Prostate gland (tissue), 2 donors: ENCODE measurements around the gene ATP6AP1. TPM values are rescaled to one million over a fixed set of nuclear protein-coding genes. Genes with fewer than 3 reads are reported as not detected.
A peak's percentile ranks its signal among the peaks of the same experiment; 100 is the strongest.
"Not testable (repeated sequence)": the region's sequence is repeated elsewhere in the genome, so short reads cannot be mapped to it uniquely, and the experiment has no call there.

Source experiments
- DNase-seq: peaks from one replicate; pipeline ENCODE4 v3.0.0-alpha.2; 2019; ENCODE audit warnings: low spot score
- H3K27ac ChIP-seq, 2 donors: fragments of 200-600 bp; sonication (generic); 2 replicates each; pipeline ENCODE4 v1.5.1; 2017 to 2019
- H3K27me3 ChIP-seq: fragments of 200-600 bp; sonication (generic); replicated peaks from 2 replicates; pipeline ENCODE4 v1.5.1; 2019; ENCODE audit not compliant: insufficient read depth
- H3K36me3 ChIP-seq, 2 donors: fragments of 200-600 bp; sonication (generic); 1 replicate in 1 of 2; 2 replicates in 1 of 2; pipeline versions ENCODE4 v1.5.1 to v1.8.1; 2017 to 2019
- H3K4me1 ChIP-seq: fragments of 200-600 bp; sonication (generic); replicated peaks from 2 replicates; pipeline ENCODE4 v1.5.1; 2019
- H3K4me3 ChIP-seq, 2 donors: fragments of 200-600 bp; sonication (generic); 2 replicates each; pipeline ENCODE4 v1.5.1; 2017 to 2019
- H3K9me3 ChIP-seq: fragments of 200-600 bp; sonication (generic); 2 replicates; pipeline ENCODE4 v1.5.1; 2017
- POLR2A ChIP-seq: fragments of 450-650 bp; IDR thresholded peaks from one replicate; pipeline ENCODE4 v1.6.1; 2016; ENCODE audit warnings: antibody characterized with exemption, mild to moderate bottlenecking
- POLR2AphosphoS5 ChIP-seq: sonication (generic); formaldehyde crosslinking; IDR thresholded peaks from one replicate; pipeline ENCODE4 v1.6.1; 2017; ENCODE audit warnings: antibody characterized with exemption
- WGBS: methylation state at CpG from one replicate; pipeline ENCODE4 v1.1.5; 2018; 5-methylcytosine and 5-hydroxymethylcytosine counted together
- intact Hi-C: fragments of 100-400 bp; cut with DNase I; formaldehyde crosslinking; loops from one replicate; pipeline ENCODE4 v1.14.2; 2022
- total RNA-seq, 2 donors: library from RNA; depleted of rRNA; stranded (reverse); fragments of >200 nt; gene quantifications; one replicate each; pipeline ENCODE4 v1.1.0, GENCODE V29; 2016
- TF ChIP-seq, protein P1 (sequence below), 4 experiments: fragments of 200-600 bp in 2 of 4; fragments of 450-650 bp in 2 of 4; sonication (generic) in 2 of 4; IDR thresholded peaks; 1 replicate in 3 of 4; 2 replicates in 1 of 4; pipeline ENCODE4 v1.5.1; 2016 to 2019; ENCODE audit warnings: antibody characterized with exemption in 4 of 4, mild to moderate bottlenecking in 2 of 4, moderate library complexity in 2 of 4

ATP6AP1 gene
- total RNA-seq, 2 donors from 2014 or later: 110 to 149 TPM

- Histone ChIP-seq H3K9me3 (no peaks in the 10 kb centered on the region), H3K27ac (peak within 1 kb of the TSS; percentile 95 to 96), H3K4me1 (no peaks in the 10 kb centered on the region), H3K36me3 (no peaks in the 10 kb centered on the region), H3K27me3 (no peaks in the 10 kb centered on the region), H3K4me3 (peak within 1 kb of the TSS; percentile 56 to 62)
- TF ChIP-seq POLR2AphosphoS5: peak; percentile 94
- peak; percentile 81 for TF ChIP-seq POLR2A
- TF ChIP-seq, protein P1, sequence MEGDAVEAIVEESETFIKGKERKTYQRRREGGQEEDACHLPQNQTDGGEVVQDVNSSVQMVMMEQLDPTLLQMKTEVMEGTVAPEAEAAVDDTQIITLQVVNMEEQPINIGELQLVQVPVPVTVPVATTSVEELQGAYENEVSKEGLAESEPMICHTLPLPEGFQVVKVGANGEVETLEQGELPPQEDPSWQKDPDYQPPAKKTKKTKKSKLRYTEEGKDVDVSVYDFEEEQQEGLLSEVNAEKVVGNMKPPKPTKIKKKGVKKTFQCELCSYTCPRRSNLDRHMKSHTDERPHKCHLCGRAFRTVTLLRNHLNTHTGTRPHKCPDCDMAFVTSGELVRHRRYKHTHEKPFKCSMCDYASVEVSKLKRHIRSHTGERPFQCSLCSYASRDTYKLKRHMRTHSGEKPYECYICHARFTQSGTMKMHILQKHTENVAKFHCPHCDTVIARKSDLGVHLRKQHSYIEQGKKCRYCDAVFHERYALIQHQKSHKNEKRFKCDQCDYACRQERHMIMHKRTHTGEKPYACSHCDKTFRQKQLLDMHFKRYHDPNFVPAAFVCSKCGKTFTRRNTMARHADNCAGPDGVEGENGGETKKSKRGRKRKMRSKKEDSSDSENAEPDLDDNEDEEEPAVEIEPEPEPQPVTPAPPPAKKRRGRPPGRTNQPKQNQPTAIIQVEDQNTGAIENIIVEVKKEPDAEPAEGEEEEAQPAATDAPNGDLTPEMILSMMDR (IDR thresholded peaks at IDR 0.05): peak in 1 of 4 experiments; percentile 25
- WGBS: under 1% methylated on average over 44 of the region's 69 CpGs
- DNase-seq: peak; percentile 92
- intact Hi-C loops: loop anchor here (5.0 kb wide), 1 partner anchor 134 kb away; no protein-coding TSS in a partner anchor
These were observed 30.4 kb upstream of the ATP6AP1 start, which contains the start of gene RPL10 for GRCh38 chrX:154397888-154398667. TSS of gene RPL10 (plus strand) at chrX:154398377. CDS start at chrX:154398520, 143 bp downstream.

DNA sequence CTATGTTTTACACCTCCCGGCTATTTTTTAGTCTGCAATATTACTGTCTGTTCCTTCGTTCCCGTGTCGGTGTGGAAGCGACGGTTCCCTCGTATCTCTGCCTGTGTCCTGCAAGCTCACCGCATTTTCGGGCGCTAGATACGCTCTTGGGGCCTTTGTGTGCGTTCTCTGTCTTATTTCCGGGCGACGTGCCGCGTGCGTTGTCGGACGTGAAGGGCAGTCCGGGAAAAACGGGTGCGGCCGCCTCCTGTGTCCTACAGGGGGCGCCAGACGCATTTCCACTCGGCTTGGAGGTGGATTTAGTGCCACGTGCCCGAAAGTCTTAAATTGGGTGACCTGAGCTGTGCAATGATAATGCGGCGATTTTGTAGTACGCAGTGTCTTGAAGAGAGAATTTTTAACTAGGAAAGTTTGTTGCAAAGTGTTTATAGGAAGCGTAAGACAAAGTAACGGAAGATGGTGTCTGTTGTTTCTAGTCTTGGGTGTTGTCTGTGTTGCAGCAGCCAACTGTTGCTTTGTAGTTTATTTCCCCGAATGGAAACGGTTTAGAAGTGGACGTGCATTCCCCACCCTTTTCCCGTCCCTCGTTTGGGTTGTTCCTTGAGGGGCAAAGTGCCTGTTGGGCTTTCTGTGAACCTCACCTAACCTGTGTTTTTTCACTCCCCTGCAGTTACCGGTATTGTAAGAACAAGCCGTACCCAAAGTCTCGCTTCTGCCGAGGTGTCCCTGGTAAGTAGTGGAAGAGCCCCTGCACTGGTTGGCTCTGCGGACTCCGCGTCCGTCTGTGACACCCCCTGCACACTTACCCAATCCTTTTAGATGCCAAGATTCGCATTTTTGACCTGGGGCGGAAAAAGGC is 29.6 kb upstream of the ATP6AP1 start:
- Histone ChIP-seq H3K4me3 (peak overlapping the region; percentile 56 to 62), H3K27me3 (no peaks in the 10 kb centered on the region), H3K9me3 (no peaks in the 10 kb centered on the region), H3K4me1 (no peaks in the 10 kb centered on the region), H3K27ac (peak overlapping the region; percentile 95 to 96), H3K36me3 (no peaks in the 10 kb centered on the region)
- peak; percentile 82 for DNase-seq
- intact Hi-C loops: loop anchor here (5.0 kb wide), 1 partner anchor 133 kb away; no protein-coding TSS in a partner anchor
- under 1% methylated on average over 49 of the region's 49 CpGs for WGBS
- TF ChIP-seq POLR2AphosphoS5 (peak; percentile 59), POLR2A (no peak)
- TF ChIP-seq, protein P1 (IDR thresholded peaks at IDR 0.05): peak; percentile 69 to 91 (median 87)

DNA sequence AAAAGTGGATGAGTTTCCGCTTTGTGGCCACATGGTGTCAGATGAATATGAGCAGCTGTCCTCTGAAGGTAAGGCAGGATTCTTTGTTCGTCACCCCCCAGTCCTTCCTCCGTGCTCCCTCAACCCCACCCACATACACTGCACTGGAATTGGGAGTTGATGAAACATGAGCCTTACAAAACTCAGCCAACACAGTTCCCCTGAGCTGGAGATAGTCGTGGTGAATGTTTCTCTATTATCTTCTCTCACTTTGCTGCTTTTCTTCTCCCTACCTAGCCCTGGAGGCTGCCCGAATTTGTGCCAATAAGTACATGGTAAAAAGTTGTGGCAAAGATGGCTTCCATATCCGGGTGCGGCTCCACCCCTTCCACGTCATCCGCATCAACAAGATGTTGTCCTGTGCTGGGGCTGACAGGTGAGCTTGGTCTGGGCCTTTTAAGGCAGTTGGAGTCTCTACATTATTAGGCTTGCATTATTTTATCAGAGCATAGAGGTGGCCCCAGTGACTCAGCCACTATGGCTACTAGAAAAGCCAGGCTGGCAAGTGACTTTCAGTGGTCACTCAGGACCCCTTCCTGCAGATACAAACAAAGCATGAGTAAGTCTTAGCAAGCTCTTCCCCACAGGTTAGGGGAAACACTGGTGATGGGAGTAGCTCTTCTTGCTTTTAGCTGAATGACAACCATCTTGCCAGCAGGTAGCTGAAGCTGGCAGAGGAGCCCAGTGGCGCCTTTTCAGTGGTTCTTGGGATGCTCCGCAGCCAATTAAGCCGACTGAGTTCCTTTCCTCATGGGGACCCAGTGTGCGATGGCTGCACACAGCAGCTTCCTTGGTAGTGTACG is 28.7 kb upstream of the ATP6AP1 start:
- Histone ChIP-seq H3K4me1 (no peaks in the 10 kb centered on the region), H3K9me3 (no peaks in the 10 kb centered on the region), H3K4me3 (peak overlapping the region; percentile 56 to 62), H3K36me3 (no peaks in the 10 kb centered on the region), H3K27ac (peak overlapping the region; percentile 95 to 96), H3K27me3 (no peaks in the 10 kb centered on the region)
- no peak for DNase-seq
- WGBS: 29% methylated on average over 14 of the region's 14 CpGs
- TF ChIP-seq POLR2A: no peak
- intact Hi-C loops: loop anchor here (5.0 kb wide), 2 partner anchors 38 to 133 kb away; partner anchors contain the start of gene GDI1

- not testable (repeated sequence) for H3K36me3 ChIP-seq, DNase-seq, H3K4me3 ChIP-seq, H3K4me1 ChIP-seq, H3K27me3 ChIP-seq, H3K9me3 ChIP-seq
- WGBS: 71% methylated on average over 6 of the region's 6 CpGs
- H3K27ac ChIP-seq: peak overlapping the region; percentile 95 to 96
- intact Hi-C loops: loop anchor here (5.0 kb wide), 1 partner anchor 37 kb away; the partner anchor contains the start of gene GDI1
These were observed 28.1 kb upstream of the ATP6AP1 start for GRCh38 chrX:154400369-154400817.

DNA sequence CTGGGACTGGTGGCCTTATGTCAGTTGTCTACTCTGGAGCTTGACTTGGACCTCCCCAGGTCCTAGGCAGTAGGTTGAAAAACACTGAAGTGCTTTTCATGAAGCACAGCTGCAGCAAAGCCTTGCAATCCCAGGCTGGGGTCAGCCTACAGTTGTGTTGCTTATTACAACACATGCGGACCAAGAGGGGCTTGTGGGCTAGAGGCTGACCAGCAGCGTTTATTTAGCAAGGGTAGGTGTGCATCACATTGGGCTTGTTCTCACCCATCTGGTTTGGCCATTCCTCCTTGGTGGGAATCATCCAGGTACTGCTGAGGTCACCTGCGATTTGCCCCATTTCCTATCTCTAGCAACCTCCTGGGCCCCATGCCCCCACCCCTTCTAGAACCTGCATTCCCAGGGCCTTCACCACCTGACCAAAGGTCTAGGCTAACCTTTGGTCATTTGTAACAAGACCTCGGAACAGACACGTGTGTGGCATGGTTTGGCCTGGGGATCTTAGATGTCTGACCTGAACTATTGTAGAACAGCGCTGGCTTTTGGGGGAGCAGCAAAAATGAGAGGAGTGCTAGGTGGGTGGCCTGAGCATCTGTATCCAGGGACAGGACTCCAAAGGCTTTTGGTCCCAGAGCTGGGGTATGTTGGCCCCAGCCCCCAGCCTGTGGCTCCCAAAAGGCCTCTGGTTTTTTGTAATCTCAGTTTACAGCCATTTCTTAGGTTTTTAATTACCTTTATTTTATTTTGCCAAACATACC is 27.3 kb upstream of the ATP6AP1 start:
- peak overlapping the region; percentile 27 to 63 for H3K27ac ChIP-seq

More for the DNA sequence above, 27.3 kb upstream of the ATP6AP1 start:
- TF ChIP-seq POLR2AphosphoS5: no peak
- TF ChIP-seq, protein P1 (IDR thresholded peaks at IDR 0.05): no peak
- TF ChIP-seq POLR2A: no peak
- Histone ChIP-seq H3K27me3 (no peaks in the 10 kb centered on the region), H3K4me1 (no peaks in the 10 kb centered on the region), H3K36me3 (no peaks in the 10 kb centered on the region), H3K9me3 (no peaks in the 10 kb centered on the region), H3K4me3 (no peak overlapping the region)
- intact Hi-C loops: loop anchor here (5.0 kb wide), 1 partner anchor 36 kb away; the partner anchor contains the start of gene GDI1
- 18% methylated on average over 5 of the region's 6 CpGs for WGBS
- no peak for DNase-seq
